PC-9 (cell line): ENCODE measurements around the gene GPR4. TPM values are rescaled to one million over a fixed set of nuclear protein-coding genes. Genes with fewer than 3 reads are reported as not detected.

Source experiments
- BruUV-seq: library from RNA; stranded (reverse); fragments of 400-500 nt; replicated peaks from 2 replicates; lab custom pipeline; 2021; lab: Mats Ljungman, UMichigan
- CTCF ChIA-PET: fragments of 300-600 bp; sonication (Branson Sonifier 250); formaldehyde crosslinking; loops from one replicate; lab custom pipeline; 2022; ENCODE audit warnings: antibody characterized with exemption; lab: Charles Lee
- POLR2A ChIA-PET: fragments of 300-600 bp; sonication (Branson Sonifier 250); formaldehyde crosslinking; loops from one replicate; lab custom pipeline; 2022; ENCODE audit warnings: antibody characterized with exemption; ENCODE audit not compliant: unreplicated experiment; lab: Charles Lee
- DNase-seq, 2 experiments: peaks; one replicate each; pipeline versions ENCODE4 v3.0.0 to v3.0.0-alpha.2; 2015 to 2022; ENCODE audit warnings: mixed read lengths in 1 of 2
- H2AFZ ChIP-seq: fragments of 200-600 bp; sonication (generic); 2 replicates; pipeline ENCODE4 v1.8.1; 2017; ENCODE audit warnings: antibody characterized with exemption
- H3F3A ChIP-seq: fragments of 200-600 bp; sonication (generic); 2 replicates; pipeline ENCODE4 v1.8.1; 2017; ENCODE audit warnings: antibody characterized with exemption, mild to moderate bottlenecking, low read depth; ENCODE audit not compliant: insufficient read depth
- H3K27ac ChIP-seq: fragments of 200-600 bp; sonication (generic); 2 replicates; pipeline ENCODE4 v1.6.1; 2016; ENCODE audit warnings: mixed run types
- H3K27me3 ChIP-seq: fragments of 200-600 bp; sonication (generic); 2 replicates; pipeline ENCODE4 v1.6.1; 2016; ENCODE audit warnings: low read depth, mixed run types; ENCODE audit not compliant: insufficient read depth
- H3K36me3 ChIP-seq: fragments of 200-600 bp; sonication (generic); 2 replicates; pipeline ENCODE4 v1.6.1; 2016; ENCODE audit warnings: low read depth, mixed run types
- H3K4me1 ChIP-seq: fragments of 200-600 bp; sonication (generic); replicated peaks from 2 replicates; pipeline ENCODE4 v1.6.1; 2016; ENCODE audit warnings: mixed run types; ENCODE audit not compliant: insufficient read depth
- H3K4me2 ChIP-seq: fragments of 200-600 bp; sonication (generic); 2 replicates; pipeline ENCODE4 v1.6.1; 2017; ENCODE audit warnings: mixed run types
- H3K4me3 ChIP-seq: fragments of 200-600 bp; sonication (generic); 2 replicates; pipeline ENCODE4 v1.6.1; 2016; ENCODE audit warnings: mixed run types
- H3K79me2 ChIP-seq: fragments of 200-600 bp; sonication (generic); 2 replicates; pipeline ENCODE4 v1.6.1; 2017; ENCODE audit warnings: low read depth, mixed run types
- H3K9me2 ChIP-seq: fragments of 200-600 bp; sonication (generic); 2 replicates; pipeline ENCODE4 v1.8.1; 2017; ENCODE audit warnings: mild to moderate bottlenecking; ENCODE audit not compliant: insufficient read depth
- H3K9me3 ChIP-seq: fragments of 200-600 bp; sonication (generic); 2 replicates; pipeline ENCODE4 v1.8.1; 2016; ENCODE audit warnings: low read depth; ENCODE audit not compliant: insufficient read depth
- H4K20me1 ChIP-seq: fragments of 200-600 bp; sonication (generic); 2 replicates; pipeline ENCODE4 v1.8.1; 2017; ENCODE audit not compliant: insufficient read depth
- EZH2 ChIP-seq: fragments of 200-600 bp; sonication (generic); IDR thresholded peaks from 2 replicates; pipeline ENCODE4 v1.8.0; 2017; ENCODE audit warnings: antibody characterized with exemption, low read depth
- intact Hi-C: fragments of 100-400 bp; cut with micrococcal nuclease; formaldehyde crosslinking; loops from one replicate; pipeline ENCODE4 v1.10.0; 2022; ENCODE audit not compliant: unreplicated experiment
- total RNA-seq: library from RNA; stranded (reverse); gene quantifications from 2 replicates; pipeline ENCODE4 v1.2.3, GENCODE V29; 2021
- TF ChIP-seq, protein P1 (sequence below): fragments of 200-600 bp; sonication (generic); conservative IDR thresholded peaks from 2 replicates; pipeline ENCODE4 v1.6.1; 2017; ENCODE audit warnings: mixed run types, antibody characterized with exemption, mild to moderate bottlenecking, moderate library complexity

Gene GPR4
- total RNA-seq, 1 experiment from 2014 or later, result not detected

- DNase-seq, result peak in 1 of 2 experiments; percentile 56
- TF ChIP-seq, protein P1, sequence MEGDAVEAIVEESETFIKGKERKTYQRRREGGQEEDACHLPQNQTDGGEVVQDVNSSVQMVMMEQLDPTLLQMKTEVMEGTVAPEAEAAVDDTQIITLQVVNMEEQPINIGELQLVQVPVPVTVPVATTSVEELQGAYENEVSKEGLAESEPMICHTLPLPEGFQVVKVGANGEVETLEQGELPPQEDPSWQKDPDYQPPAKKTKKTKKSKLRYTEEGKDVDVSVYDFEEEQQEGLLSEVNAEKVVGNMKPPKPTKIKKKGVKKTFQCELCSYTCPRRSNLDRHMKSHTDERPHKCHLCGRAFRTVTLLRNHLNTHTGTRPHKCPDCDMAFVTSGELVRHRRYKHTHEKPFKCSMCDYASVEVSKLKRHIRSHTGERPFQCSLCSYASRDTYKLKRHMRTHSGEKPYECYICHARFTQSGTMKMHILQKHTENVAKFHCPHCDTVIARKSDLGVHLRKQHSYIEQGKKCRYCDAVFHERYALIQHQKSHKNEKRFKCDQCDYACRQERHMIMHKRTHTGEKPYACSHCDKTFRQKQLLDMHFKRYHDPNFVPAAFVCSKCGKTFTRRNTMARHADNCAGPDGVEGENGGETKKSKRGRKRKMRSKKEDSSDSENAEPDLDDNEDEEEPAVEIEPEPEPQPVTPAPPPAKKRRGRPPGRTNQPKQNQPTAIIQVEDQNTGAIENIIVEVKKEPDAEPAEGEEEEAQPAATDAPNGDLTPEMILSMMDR, result no peak
- TF ChIP-seq EZH2, result no peak
- BruUV-seq, result no TSS peak
- no peaks in the 10 kb centered on the region for H3K36me3 ChIP-seq
- H3K9me3 ChIP-seq, result no peaks in the 10 kb centered on the region
- no peak overlapping the region for H3K4me3 ChIP-seq
- H3K79me2 ChIP-seq, result peaks cover 66% of the 10 kb centered on the region
- ChIA-PET POLR2A (interaction anchor here (0.7 kb wide), 1 partner anchor 146 kb away, joined by 4 read pairs; no protein-coding TSS in a partner anchor), CTCF (no interaction called here)
- intact Hi-C loops, result no loop called here
- H3K4me2 ChIP-seq, result 0 out of 2 replicates have a peak overlapping the region, but pooled peaks have one; percentile 37
- H4K20me1 ChIP-seq, result no peaks in the 10 kb centered on the region
- peaks cover 47% of the 10 kb centered on the region for H3K4me1 ChIP-seq
- H3K27me3 ChIP-seq, result no peaks in the 10 kb centered on the region
- peaks cover 53% of the 10 kb centered on the region for H3F3A ChIP-seq
- H3K9me2 ChIP-seq, result no peaks in the 10 kb centered on the region
- H2AFZ ChIP-seq, result no peak overlapping the region
- H3K27ac ChIP-seq, result peak overlapping the region; percentile 75; the same call in 1 of the 2 replicates
Measured at GRCh38 chr19:45567609-45568008, 34.4 kb downstream of the GPR4 start.

DNA sequence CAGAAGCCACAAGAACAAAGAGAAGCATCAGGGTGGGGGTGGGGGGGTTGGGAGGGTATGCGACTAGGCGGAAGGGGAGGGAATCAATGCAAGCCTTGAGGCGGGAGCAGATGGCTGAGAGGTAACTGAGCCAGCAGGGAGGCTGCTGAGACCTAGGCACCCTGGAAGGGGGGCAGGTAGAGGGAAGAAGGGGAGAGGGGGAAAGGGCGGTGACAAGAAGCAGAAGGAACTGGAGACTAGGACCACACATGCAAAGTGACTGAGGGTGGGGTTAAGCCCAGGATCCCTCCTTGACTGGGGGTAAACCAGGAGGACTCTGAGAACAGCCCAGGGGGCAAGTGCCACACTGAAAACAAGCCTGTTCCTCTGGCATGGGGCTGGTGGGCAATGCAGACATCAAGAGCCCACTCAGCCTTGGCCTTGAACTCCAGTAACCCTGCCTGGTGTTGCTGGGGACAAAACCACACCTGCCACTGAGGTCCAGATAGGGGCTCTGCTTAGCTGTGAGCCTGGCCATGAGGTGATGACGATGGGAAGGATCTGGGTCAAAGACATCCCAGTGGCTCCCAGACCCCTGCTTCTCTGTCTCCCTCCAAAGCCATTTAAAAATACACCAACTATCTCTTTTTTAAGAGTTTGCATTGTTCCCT lies 37.8 kb downstream of the GPR4 start:
- H4K20me1 ChIP-seq, result no peaks in the 10 kb centered on the region
- ChIA-PET CTCF (interaction anchor here (0.6 kb wide), 1 partner anchor 9 kb away, joined by 3 read pairs; no protein-coding TSS in a partner anchor), POLR2A (no interaction called here)
- H2AFZ ChIP-seq, result no peak overlapping the region
- no peaks in the 10 kb centered on the region for H3K9me2 ChIP-seq
- DNase-seq, result no peak
- no peak for TF ChIP-seq EZH2
- TF ChIP-seq, protein P1, result no peak
- H3K27me3 ChIP-seq, result no peaks in the 10 kb centered on the region
- H3K4me2 ChIP-seq, result no peak overlapping the region
- H3K27ac ChIP-seq, result no peak overlapping the region
- peaks cover 39% of the 10 kb centered on the region for H3K4me1 ChIP-seq
- H3K4me3 ChIP-seq, result no peak overlapping the region
- intact Hi-C loops, result no loop called here
- H3K9me3 ChIP-seq, result no peaks in the 10 kb centered on the region
- peaks cover 55% of the 10 kb centered on the region for H3K79me2 ChIP-seq
- peaks cover 49% of the 10 kb centered on the region for H3F3A ChIP-seq
- no peaks in the 10 kb centered on the region for H3K36me3 ChIP-seq
- BruUV-seq, result no TSS peak

- H3K9me2 ChIP-seq, result no peaks in the 10 kb centered on the region
- no peaks in the 10 kb centered on the region for H3K27me3 ChIP-seq
- no peak for DNase-seq
- H3K4me1 ChIP-seq, result peaks cover 17% of the 10 kb centered on the region
- no peaks in the 10 kb centered on the region for H4K20me1 ChIP-seq
- H3K9me3 ChIP-seq, result no peaks in the 10 kb centered on the region
- no peaks in the 10 kb centered on the region for H3K36me3 ChIP-seq
- BruUV-seq, result no TSS peak
- CTCF ChIA-PET, result no interaction called here
- H3K79me2 ChIP-seq, result peaks cover 23% of the 10 kb centered on the region
- intact Hi-C loops, result no loop called here
- H3K4me2 ChIP-seq, result no peak overlapping the region
- POLR2A ChIA-PET, result no interaction called here
- no peak for TF ChIP-seq EZH2
- TF ChIP-seq, protein P1, result no peak
- H2AFZ ChIP-seq, result no peak overlapping the region
- no peak overlapping the region for H3K27ac ChIP-seq
- H3F3A ChIP-seq, result peaks cover 31% of the 10 kb centered on the region
- no peak overlapping the region for H3K4me3 ChIP-seq
Measured at GRCh38 chr19:45560686-45561085, 41.3 kb downstream of the GPR4 start.
